Heart right ventricle (tissue), 16 donors: ENCODE data around the gene KHDRBS2. TPM values are rescaled to one million over a fixed set of nuclear protein-coding genes. Genes with fewer than 3 reads are reported as not detected.

Experiments
- ATAC-seq, 8 donors: fragments of 200-7000 bp; cut with Tn5 transposase; one replicate each; pipeline ENCODE4 v1.9.1; 2020; ENCODE audit warnings: mild to moderate bottlenecking in 8 of 8, moderate library complexity in 8 of 8, moderate number of reproducible peaks in 1 of 8
- DNase-seq, 2 donors: peaks; one replicate each; pipeline ENCODE4 v3.0.0-alpha.2; 2020
- H3K27ac ChIP-seq, 10 donors: fragments of 200-600 bp; sonication (generic) in 2 of 10; one replicate each; pipeline versions ENCODE4 v1.5.0 to v1.8.0; 2020 to 2022; ENCODE audit warnings: mild to moderate bottlenecking in 3 of 10
- H3K27me3 ChIP-seq, 7 donors: fragments of 200-600 bp; one replicate each; pipeline ENCODE4 v1.8.0; 2021 to 2022; ENCODE audit warnings: mild to moderate bottlenecking in 2 of 7
- H3K36me3 ChIP-seq, 9 donors: fragments of 200-600 bp; sonication (generic) in 1 of 9; one replicate each; pipeline versions ENCODE4 v1.5.0 to v1.8.0; 2020 to 2022; ENCODE audit warnings: mild to moderate bottlenecking in 2 of 9
- H3K4me1 ChIP-seq, 9 donors: fragments of 200-600 bp; sonication (generic) in 1 of 9; one replicate each; pipeline versions ENCODE4 v1.5.0 to v1.8.0; 2020 to 2022; ENCODE audit warnings: mild to moderate bottlenecking in 4 of 9
- H3K4me3 ChIP-seq, 10 donors: fragments of 200-600 bp; sonication (generic) in 2 of 10; one replicate each; pipeline versions ENCODE4 v1.5.0 to v1.8.0; 2020 to 2022; ENCODE audit warnings: mild to moderate bottlenecking in 7 of 10, moderate library complexity in 2 of 10
- H3K9me3 ChIP-seq, 11 donors: fragments of 200-600 bp in 10 of 11; sonication (generic) in 2 of 11; one replicate each; pipeline versions ENCODE4 v1.5.0 to v1.8.0; 2013 to 2022; ENCODE audit warnings: mild to moderate bottlenecking in 2 of 11, control low read depth in 1 of 11, moderate library complexity in 1 of 11
- CTCF ChIP-seq, 9 donors: fragments of 200-600 bp; sonication (generic) in 2 of 9; IDR thresholded peaks; one replicate each; pipeline versions ENCODE4 v1.5.0 to v1.8.0; 2021 to 2022; ENCODE audit warnings: antibody characterized with exemption in 9 of 9, mild to moderate bottlenecking in 5 of 9, moderate library complexity in 1 of 9
- WGBS, 2 donors: extraction: QIAGEN DNeasy Blood & Tissue Kit; methylation state at CpG; one replicate each; pipeline ENCODE4 v1.1.7; 2013; ENCODE audit warnings: inconsistent platforms in 1 of 2; 5-methylcytosine and 5-hydroxymethylcytosine counted together
- intact Hi-C, 10 donors: fragments of 100-400 bp; cut with DNase I; formaldehyde crosslinking; loops; one replicate each; pipeline versions ENCODE4 v1.11.1 to v1.14.2; 2022
- polyA plus RNA-seq, 2 donors: library from polyadenylated mRNA; stranded (reverse); fragments of 200-250 nt; gene quantifications; one replicate each; pipeline ENCODE4 v1.2.3, GENCODE V29; 2013
- total RNA-seq, 10 donors: library from RNA; stranded (reverse); fragmentation: NEBNext Ultra II Directional in 3 of 10; extraction: Animal tissue kit (Norgen Biotek cat#: 25700) in 3 of 10; gene quantifications; one replicate each; pipeline versions ENCODE4 v1.2.1 to v1.2.4, GENCODE V29; 2021 to 2023
- donor health status: Arrhythmogenic right ventricular cardiomyopathy.
- donor health status: ischemic (EF 13 %, LVEDD 7.1; RV severe dilation, severe dysfunction).
- donor health status: healthy with polysubstance abuse.
- donor health status: DM: no; HTN: yes; CAD: no.
- donor health status: DM: no; HTN: no; CAD: no.
- donor health status: ischemic (EF 25% LVEDD 6.9; RV normal size, moderate dysfunction).
- donor health status: ischemic (EF 25% LVEDD 5.7; RV mildly dilated, moderate dysfunction).
- donor health status: healthy.
- donor health status: DM: yes; HTN: yes; CAD: no.
- donor health status: Ischemic cardiomyopathy.
- donor health status: ischemic (EF 35%, LVEDD 5.7; RV mildly dilated, moderate dysfunction).
- donor health status: nonischemic (EF 11% LVEDD 7.7; RV severe dilation, severe dysfunction).
- donor health status: DM: yes; HTN: yes; CAD: no.
- donor health status: PGD.
- donor health status: ischemic (EF 29% LVEDD 5.4; RV normal size, mild dysfunction).
- donor health status: nonischemic (EF 23%, LVEDD 6.1; RV moderate dilation, normal function).

The KHDRBS2 gene
- total and polyA plus RNA-seq, 12 donors = 0.09 to 0.15 (median 0.14) TPM; not detected in 9

- Histone ChIP-seq H3K27me3 (no peaks in the 10 kb centered on the region), H3K36me3 (no peaks in the 10 kb centered on the region), H3K4me3 (no peak overlapping the region), H3K4me1 (no peaks in the 10 kb centered on the region), H3K9me3 (peaks cover 0 to 35% (median 0%) of the 10 kb centered on the region in 11 donors), H3K27ac (no peak overlapping the region)
- no peak for TF ChIP-seq CTCF (IDR thresholded peaks at IDR 0.05)
- intact Hi-C loops = no loop called here
- DNase-seq = no peak
- WGBS, 2 donors = 64 to 68% methylated on average over 6 of the region's 6 CpGs
- no peak for ATAC-seq
These were observed 272.3 kb downstream of the KHDRBS2 start for GRCh38 chr6:62013719-62014118.

- 88 to 92% methylated on average over 3 of the region's 3 CpGs for WGBS, 2 donors
- Histone ChIP-seq H3K27me3 (no peaks in the 10 kb centered on the region), H3K4me3 (no peak overlapping the region), H3K36me3 (no peaks in the 10 kb centered on the region), H3K9me3 (peaks cover 0 to 17% (median 0%) of the 10 kb centered on the region in 11 donors), H3K27ac (no peak overlapping the region), H3K4me1 (no peaks in the 10 kb centered on the region)
- no peak for ATAC-seq
- DNase-seq = no peak
- TF ChIP-seq CTCF (IDR thresholded peaks at IDR 0.05) = no peak
- intact Hi-C loops = no loop called here
These were observed 276.6 kb downstream of the KHDRBS2 start for GRCh38 chr6:62009445-62009844.

GRCh38 chr6:61989616-61990015, 296.4 kb downstream of the KHDRBS2 start:
- no peak overlapping the region for H3K27ac ChIP-seq
- TF ChIP-seq CTCF (IDR thresholded peaks at IDR 0.05) = no peak
- H3K27me3 ChIP-seq = no peaks in the 10 kb centered on the region
- ATAC-seq (no peak), DNase-seq (no peak)
- no peaks in the 10 kb centered on the region for H3K36me3 ChIP-seq
- no peak overlapping the region for H3K4me3 ChIP-seq
- peaks cover 0 to 10% (median 0%) of the 10 kb centered on the region in 11 donors for H3K9me3 ChIP-seq
- no peaks in the 10 kb centered on the region for H3K4me1 ChIP-seq
- intact Hi-C loops = no loop called here

GRCh38 chr6:61980622-61981021, 305.4 kb downstream of the KHDRBS2 start:
- WGBS, 2 donors = 63 to 72% methylated on average over 1 of the region's 1 CpG
- no peaks in the 10 kb centered on the region for H3K27me3 ChIP-seq
- no peak for TF ChIP-seq CTCF (IDR thresholded peaks at IDR 0.05)
- intact Hi-C loops = no loop called here
- DNase-seq (no peak), ATAC-seq (no peak)
- no peak overlapping the region for H3K27ac ChIP-seq
- H3K9me3 ChIP-seq = peaks cover 0 to 5% (median 0%) of the 10 kb centered on the region in 11 donors
- no peaks in the 10 kb centered on the region for H3K36me3 ChIP-seq
- H3K4me3 ChIP-seq = no peak overlapping the region
- no peaks in the 10 kb centered on the region for H3K4me1 ChIP-seq
